Erythroblast (primary cell): ENCODE data around the gene CAMK1D.

ENCODE experiments used
- DNase-seq, 2 experiments: peaks; one replicate each; lab custom pipeline; 2025; lab: John Stamatoyannopoulos, UW
- GATA1 ChIP-seq: IDR thresholded peaks from 2 replicates; pipeline ENCODE4 v1.6.1; 2011; ENCODE audit warnings: low read depth, mild to moderate bottlenecking, control low read depth, low read length, moderate library complexity
- POLR2A ChIP-seq: IDR thresholded peaks from 2 replicates; pipeline ENCODE4 v1.6.1; 2011; ENCODE audit warnings: mild to moderate bottlenecking, low read length

Gene CAMK1D

GRCh38 chr10:12691596-12691995 lies 342.2 kb downstream of the CAMK1D start:
- TF ChIP-seq POLR2A (no peak), GATA1 (no peak)
- DNase-seq: no peak

GRCh38 chr10:12697764-12698163 lies 348.4 kb downstream of the CAMK1D start:
- DNase-seq: no peak
- no peak for TF ChIP-seq GATA1
- TF ChIP-seq POLR2A: no peak

DNA sequence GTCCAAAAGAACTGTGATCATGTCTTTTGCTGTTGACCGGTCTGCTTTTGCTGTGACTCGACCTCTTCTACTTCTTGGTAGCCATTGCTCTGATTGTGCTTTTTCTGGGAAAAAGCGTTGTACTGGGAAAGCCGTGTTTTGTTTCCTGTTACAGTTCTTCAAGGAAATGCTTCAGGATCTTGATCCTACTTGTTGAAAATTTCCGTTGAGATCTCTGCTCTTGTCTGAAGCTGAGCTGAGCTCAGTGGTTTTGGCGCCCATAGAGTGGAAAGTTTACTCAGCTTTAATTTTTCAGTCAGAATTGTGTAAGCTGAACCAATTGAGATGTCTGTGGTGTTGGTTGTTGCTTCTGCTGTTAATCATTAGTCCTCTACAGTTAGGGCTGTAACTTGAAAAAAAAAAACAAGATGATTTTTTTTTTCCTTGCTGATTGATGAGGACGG lies 349.9 kb downstream of the CAMK1D start:
- no peak for DNase-seq
- no peak for TF ChIP-seq POLR2A
- TF ChIP-seq GATA1: no peak

DNA sequence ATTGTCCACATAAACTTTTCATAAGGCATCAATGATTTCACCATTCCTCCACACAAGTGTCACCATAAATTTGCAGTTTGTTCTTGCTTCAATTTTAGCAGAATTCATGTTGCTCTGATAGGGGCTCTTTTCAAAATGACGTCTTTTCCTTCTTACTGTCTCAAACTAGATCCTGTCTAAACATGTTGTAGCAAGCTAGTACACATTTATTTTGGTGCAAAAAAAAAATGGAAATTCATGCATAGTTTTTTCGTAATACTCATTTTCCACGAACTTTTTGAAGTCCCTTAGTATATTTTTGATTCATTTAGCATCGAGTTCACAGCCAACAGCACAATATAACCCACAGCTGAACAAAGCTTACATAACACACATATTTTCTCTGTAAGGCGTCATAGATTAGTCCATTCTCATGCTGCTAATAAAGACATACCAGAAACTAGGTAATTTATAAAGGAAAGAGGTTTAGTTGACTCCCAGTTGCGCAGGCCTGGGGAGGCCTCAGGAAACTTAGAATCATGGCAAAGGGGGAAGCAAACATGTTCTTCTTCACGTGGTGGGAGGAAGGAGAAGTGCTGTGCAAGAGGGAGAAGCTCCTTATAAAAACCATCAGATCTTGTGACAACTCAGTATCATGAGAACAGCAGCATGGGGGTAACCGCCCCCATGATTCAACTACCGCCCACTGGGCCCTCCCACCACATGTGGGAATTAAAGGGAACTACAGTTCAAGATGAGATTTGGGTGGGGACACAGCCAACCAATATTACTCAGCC lies 350.6 kb downstream of the CAMK1D start:
- DNase-seq: peak in 1 of 2 experiments; percentile 19
- TF ChIP-seq POLR2A: no peak
- no peak for TF ChIP-seq GATA1

- no peak for DNase-seq
- TF ChIP-seq GATA1 (no peak), POLR2A (no peak)
Observed at GRCh38 chr10:12700557-12700874, 351.2 kb downstream of the CAMK1D start.

GRCh38 chr10:12701696-12702095 lies 352.3 kb downstream of the CAMK1D start:
- TF ChIP-seq POLR2A: no peak
- no peak for TF ChIP-seq GATA1
- DNase-seq: no peak

- no peak for TF ChIP-seq POLR2A
- no peak for TF ChIP-seq GATA1
- no peak for DNase-seq
Observed at GRCh38 chr10:12702215-12702770, 352.9 kb downstream of the CAMK1D start.

- TF ChIP-seq GATA1 (no peak), POLR2A (no peak)
Observed at GRCh38 chr10:12703126-12703525, 353.8 kb downstream of the CAMK1D start.

DNA sequence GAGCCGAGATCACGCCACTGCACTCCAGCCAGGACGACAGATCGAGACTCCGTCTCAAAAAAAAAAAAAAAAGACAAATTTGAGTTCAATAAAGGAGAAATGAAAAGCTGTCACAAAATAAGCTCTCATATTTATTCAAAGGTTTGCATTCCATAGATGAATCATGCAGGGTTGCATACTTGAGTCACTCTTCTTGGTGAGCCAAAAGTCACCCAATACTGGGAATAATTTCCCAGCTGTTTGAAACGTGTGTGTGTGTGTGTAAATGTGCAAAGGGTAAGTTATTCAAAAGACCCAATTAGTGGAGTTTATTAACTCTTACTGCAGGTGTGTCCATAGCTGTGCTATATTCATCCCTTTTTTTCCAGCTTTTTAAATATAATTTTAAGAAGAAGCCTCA lies 354.5 kb downstream of the CAMK1D start:
- no peak for TF ChIP-seq GATA1
- TF ChIP-seq POLR2A: no peak
- no peak for DNase-seq

More at GRCh38 chr10:12703126-12703525, 353.8 kb downstream of the CAMK1D start:
- DNase-seq: no peak

- DNase-seq: no peak
- no peak for TF ChIP-seq POLR2A
- TF ChIP-seq GATA1: no peak
Observed at GRCh38 chr10:12704488-12704887, 355.1 kb downstream of the CAMK1D start.

DNA sequence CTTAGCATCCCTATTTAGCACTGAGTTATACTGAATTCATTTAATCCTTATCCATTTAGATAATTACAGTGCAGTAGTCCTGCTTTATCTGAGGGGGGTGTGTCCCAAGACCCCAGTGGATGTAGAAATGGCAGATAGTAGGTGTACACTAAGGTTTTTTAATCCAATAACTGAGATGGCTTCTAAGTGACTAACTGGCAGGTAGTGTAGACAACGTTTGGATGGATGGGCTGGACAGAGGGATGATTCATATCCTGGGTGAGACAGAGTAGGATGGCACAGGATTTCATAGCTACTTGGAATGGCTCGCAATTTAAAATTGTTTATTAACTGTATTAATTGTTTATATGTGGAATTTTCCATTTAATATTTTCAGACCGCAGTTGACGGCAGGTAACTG lies 356.6 kb downstream of the CAMK1D start:
- TF ChIP-seq GATA1: no peak
- TF ChIP-seq POLR2A: no peak
- DNase-seq: no peak

- TF ChIP-seq POLR2A (no peak), GATA1 (no peak)
- DNase-seq: peak; percentile 39 to 69
Observed at GRCh38 chr10:12707461-12708185, 358.3 kb downstream of the CAMK1D start.

- no peak for TF ChIP-seq POLR2A
- TF ChIP-seq GATA1: no peak
- no peak for DNase-seq
Observed at GRCh38 chr10:12709000-12709401, 359.7 kb downstream of the CAMK1D start.

GRCh38 chr10:12709521-12709963 lies 360.2 kb downstream of the CAMK1D start:
- no peak for DNase-seq
- TF ChIP-seq GATA1 (no peak), POLR2A (no peak)
